SW 1271 (cell line): ENCODE results near the gene CNTN1.

Source experiments
- DNase-seq, 2 experiments: peaks; one replicate each; lab custom pipeline; 2025; lab: John Stamatoyannopoulos, UW

CNTN1 gene

DNA sequence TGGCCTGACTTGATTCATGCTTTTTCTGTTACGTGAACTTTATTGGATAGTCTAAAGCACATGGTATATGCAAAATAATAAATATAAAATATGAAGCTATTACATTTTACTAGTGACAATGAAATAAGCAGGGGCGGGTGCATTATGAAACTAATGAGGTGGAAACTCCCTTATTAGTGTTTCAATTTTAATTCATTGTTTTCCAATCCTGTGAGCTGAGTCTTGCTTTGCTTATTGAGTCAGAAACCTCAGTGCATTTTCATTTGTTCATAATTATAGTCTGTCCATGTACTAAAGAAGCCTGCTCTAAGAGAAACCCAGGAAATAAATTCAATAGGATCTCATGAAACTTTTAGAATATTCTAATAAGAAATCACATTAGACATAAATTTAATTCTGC, 78.5 kb downstream of the CNTN1 start:
- no peak for DNase-seq

- no peak for DNase-seq
Measured at GRCh38 chr12:40775661-40776060, 83.4 kb downstream of the CNTN1 start.

DNA sequence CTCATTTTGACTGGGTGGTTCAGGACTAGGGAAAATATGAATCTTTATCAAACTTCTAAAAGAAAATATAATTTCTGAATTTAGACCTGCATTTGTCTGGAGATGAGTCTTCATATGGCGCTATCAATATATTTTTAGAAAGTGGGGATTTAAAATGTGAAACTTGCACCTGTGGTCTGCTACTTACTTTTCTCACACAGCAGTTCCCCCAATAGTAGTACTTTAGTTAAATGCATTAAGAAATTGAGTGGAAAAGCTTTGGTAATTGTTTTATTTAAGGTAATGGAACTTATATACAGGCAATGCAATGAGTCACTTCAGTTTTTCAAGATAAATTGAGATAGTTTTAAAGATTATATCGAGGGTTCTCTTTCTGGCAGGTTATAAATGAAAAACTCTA, 91.9 kb downstream of the CNTN1 start:
- no peak for DNase-seq

DNA sequence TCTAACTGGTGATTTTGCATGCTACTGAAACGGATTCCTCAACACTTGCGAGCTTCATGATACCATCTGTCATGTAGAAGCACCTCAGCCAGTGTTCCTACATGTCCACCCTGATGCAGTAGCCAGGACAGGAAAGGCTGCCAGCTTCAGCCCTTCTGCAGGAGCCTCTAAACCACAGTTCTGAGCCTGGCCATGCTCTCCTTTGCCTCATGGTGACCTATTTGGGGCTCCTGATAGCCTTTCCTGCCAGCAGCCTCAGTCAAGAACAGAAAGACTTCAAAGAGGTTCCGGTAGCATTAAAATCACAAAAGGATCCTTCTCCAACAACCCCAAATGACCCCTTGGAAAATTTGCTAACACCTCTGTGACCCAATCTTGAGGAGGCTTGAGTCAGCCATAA, 96.0 kb downstream of the CNTN1 start:
- DNase-seq: no peak

- DNase-seq: no peak
Measured at GRCh38 chr12:40792792-40793386, 100.7 kb downstream of the CNTN1 start.

- no peak for DNase-seq
Measured at GRCh38 chr12:40793471-40793870, 101.2 kb downstream of the CNTN1 start.

DNA sequence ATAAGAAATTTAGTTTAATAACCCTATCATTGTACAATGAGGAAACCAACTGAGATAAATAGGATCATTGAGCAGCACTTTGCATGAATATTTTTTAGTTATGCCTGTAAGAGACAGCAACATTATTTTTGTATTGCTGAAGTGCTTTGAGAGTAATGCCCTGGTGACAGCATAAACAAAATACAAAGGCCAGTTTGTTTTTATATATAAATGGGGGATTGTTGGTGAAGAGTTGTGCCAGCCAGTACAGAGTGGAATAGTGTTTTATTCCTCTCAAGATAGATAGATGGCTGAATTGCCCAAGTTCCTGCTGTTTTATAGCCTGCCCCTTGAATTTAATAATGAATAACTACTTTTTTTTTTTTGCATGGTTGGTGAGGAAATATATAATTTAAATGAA, 101.8 kb downstream of the CNTN1 start:
- DNase-seq: no peak

- no peak for DNase-seq
Measured at GRCh38 chr12:40801082-40801481, 108.8 kb downstream of the CNTN1 start.

DNA sequence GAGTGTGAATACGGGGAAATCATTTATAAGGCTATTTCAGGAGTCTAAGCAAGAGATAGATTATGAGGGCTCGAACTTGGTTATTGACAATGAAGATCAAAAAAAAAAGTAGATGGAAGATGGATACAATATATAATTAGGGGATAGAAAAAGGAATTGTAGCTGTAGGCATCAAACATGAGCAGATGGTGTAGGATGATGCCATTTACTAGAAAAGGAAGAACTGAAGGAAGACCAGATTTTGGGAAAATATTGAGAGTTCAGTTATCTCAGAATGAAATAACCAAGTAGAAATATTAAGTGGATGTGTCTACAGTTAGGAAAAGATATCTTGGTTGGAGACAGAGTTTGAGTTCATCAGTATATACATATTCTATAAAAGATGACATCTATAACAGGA, 109.6 kb downstream of the CNTN1 start:
- DNase-seq: no peak

GRCh38 chr12:40802656-40803055, 110.4 kb downstream of the CNTN1 start:
- no peak for DNase-seq

DNA sequence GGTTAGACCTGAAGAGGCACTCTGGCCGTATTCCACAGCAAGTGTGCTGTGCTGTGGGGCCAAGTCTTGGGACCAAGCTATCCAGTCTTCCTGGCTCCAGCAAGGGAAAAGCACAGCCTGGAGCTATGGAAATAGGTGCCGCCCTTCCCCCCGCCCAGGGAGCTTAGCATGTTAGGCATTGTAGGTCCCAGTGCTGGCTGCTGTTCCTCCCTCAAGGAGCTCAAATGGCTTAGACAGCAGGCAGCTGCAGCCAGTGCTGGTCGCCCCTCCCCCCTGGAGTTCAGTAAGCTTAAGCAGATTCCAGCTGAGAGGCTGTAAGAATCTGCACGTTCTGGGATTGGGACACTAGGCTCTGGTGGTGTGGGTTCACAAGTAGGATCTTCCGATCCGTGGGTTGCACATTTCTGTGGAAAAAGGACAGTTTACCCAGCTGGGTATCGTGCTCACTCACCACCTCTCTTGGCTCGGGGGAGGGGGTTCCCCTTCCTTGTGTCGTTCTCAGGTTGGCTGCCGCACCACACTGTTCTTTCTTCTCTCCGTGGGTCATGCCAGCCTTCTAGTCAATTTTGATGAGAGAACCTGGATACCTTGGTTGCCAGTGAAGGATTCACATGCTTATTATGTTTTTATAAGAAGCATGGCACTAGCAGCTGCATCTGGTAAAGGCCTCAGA, 127.3 kb downstream of the CNTN1 start:
- no peak for DNase-seq

GRCh38 chr12:40820794-40821484, 128.7 kb downstream of the CNTN1 start:
- DNase-seq: no peak

- DNase-seq: no peak
Measured at GRCh38 chr12:40825156-40825555, 132.9 kb downstream of the CNTN1 start.

DNA sequence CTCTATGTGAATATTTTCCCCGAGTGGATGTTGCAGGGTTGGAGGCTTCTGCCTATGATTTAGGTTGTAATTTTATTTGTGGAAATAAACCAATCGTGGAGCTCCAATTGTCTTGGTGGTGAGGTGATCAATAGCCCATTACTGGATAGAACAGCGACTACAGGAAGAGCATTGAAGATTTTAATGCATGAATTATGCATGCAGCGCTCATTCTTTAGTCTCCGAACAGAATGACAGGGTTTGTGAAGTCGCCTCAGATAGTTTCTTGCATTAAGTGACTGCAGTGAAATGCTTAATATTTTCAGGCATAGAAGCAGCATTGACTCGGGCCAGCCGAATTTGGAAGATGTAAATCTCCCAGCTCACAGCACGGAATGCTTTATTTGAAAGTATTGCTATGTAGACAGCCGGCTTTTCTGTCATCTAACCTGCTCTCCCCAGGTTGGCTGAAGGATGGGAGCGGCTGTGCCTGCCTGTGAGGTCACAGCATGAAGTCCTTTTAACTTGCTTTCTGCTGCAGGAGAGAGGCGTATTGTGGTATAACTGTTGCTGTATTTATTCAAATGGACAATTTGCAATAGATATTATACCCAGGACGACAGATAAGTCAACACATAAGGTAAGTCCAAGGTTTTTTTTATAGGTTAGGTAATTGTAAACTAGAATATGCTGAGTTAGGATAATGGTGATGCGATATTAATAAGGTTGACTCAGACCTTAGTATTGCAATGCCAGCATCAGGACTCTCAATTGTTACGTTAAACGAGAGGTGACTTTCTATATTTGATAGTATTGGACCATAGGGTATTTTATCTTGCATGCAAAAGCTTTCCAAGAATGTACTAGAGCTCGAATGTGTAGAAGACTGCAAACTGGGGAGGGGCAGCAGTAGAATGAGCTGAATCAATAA, 135.7 kb downstream of the CNTN1 start:
- no peak for DNase-seq

DNA sequence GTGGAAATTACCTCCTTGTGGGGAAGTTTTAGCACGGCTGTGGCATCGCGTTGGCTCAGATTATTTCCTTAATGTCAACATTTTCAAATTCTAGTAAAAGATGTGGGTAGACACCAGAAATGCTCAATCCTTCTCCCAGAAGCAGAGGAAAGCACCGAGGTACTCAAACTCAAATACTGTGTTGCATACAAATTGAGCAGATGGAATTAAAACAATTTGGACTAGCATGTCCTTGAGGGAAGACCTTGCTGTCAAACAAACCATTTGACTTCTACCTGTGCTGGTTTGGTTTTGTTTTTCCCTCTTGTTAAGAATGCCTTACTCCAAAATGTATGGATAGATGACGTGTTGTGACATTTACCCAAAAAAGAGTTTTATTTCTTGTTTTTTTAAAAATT, 136.4 kb downstream of the CNTN1 start:
- DNase-seq: no peak

- no peak for DNase-seq
Measured at GRCh38 chr12:40829738-40830144, 137.5 kb downstream of the CNTN1 start.

DNA sequence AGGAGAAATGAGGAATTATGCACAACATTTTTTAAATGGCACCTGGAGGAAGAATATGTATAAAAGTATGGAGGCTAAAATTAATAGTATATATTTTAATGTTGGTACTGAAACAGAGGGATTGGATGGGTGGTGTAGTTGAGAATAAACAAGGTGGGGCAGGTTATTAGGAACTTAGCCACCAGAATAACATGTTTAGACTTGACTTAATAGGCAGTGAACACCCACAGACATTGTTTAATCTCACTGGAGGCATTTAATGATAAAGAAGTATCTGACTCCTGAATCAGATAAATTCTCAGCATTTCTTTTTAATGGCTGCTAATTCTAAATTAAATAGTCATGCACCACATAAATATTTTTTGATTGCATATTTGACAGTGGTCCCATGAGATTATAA, 139.7 kb downstream of the CNTN1 start:
- no peak for DNase-seq

GRCh38 chr12:40832668-40833067, 140.4 kb downstream of the CNTN1 start:
- DNase-seq: no peak

DNA sequence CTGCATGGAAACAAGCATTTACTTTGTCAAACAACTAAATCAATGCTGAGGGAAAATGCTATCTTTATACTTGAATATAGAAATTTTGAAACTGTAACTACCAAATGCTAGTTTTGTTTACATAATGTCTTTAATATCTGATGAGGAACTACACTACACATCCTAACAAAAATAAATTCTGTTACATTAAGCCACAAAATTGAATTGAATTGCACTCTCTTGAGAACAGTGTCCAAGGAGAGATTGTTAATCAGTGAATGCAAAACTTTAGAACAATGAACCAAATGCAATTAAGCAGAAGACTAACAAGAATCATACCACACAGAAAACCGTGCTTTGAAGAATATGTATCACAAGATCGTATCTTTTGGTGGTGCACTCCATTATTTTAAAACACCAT, 141.6 kb downstream of the CNTN1 start:
- no peak for DNase-seq

DNA sequence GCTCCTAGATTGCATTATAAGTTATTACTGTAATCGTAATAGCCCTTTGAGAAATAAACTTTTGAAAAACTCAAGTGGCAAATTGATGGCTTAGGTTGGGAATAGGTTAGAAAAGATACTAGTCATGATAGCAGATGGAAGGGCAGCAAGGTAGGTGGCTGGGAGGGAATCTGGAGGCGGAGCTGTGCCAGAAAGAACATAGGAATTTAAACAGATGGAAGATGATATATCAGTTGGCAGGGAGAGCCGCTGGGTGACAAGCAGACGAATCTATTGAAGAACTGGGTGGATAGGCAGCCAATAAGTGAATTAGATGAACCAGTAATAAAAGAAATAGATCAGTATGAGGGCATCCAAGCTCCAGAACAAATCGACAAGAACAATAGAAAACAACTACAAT, 142.1 kb downstream of the CNTN1 start:
- DNase-seq: no peak

DNA sequence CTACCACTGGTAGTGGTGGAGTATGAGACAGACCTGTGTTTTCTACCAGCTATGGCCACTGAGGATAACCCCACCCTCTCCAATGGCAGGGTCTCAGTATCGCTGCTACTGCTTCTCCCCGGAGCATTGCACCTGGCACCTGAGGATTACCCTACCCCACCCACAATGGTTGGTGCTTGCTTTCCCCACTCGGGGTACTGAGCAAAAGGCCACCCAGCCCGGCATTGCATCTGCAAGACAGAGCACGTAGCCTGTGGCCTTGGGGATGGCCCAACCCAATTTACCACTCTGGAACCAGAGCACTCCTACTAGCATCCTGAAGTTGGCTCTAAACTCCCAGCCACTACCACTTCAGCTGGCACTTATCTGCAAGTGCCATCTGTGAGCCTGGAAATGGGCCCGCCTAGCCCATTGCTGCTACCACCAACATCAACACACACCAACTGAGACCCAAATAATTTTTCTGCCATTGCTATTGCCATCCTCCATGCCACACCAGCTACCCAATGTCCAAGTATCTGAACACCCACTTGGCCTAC, 145.7 kb downstream of the CNTN1 start:
- DNase-seq: no peak

DNA sequence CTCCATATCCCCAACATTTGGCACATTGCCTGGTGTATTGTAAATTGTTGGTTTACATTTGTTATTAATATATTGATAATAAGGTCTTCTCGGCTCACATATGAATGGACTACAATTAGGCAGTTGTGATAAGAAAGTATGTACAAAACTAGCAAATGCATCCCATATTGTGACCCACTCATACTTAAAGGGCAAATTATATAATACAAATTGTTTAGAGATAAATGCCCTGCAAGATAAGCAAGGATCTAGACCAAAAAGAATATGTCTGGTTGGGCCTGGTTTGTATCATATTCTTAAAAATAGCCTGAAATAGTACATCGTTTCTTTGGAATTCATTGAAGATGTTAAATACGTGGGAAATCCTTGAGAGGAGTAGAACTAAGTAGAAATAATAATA, 151.3 kb downstream of the CNTN1 start:
- DNase-seq: no peak
